GM12878 (cell line): ENCODE measurements around the gene SLC22A23. TPM values are rescaled to one million over a fixed set of nuclear protein-coding genes. Genes with fewer than 3 reads are reported as not detected.

ENCODE experiments used
- ATAC-seq: fragments of 200-7000 bp; cut with Tn5 transposase; 3 replicates; pipeline ENCODE4 v1.9.1; 2020; ENCODE audit warnings: mild to moderate bottlenecking, moderate library complexity
- BruUV-seq: library from RNA; stranded (reverse); fragments of 400-500 nt; replicated peaks from 2 replicates; lab custom pipeline; 2021; lab: Mats Ljungman, UMichigan
- CTCF ChIA-PET: fragments of 300-600 bp; sonication (Branson Sonifier 250); formaldehyde crosslinking; extraction: SDS; loops from one replicate; lab custom pipeline; 2021; ENCODE audit warnings: inconsistent platforms; lab: Yijun Ruan, JAX
- POLR2A ChIA-PET: fragments of 350-600 bp; formaldehyde crosslinking; extraction: SDS; loops from one replicate; lab custom pipeline; 2021; ENCODE audit warnings: inconsistent platforms; lab: Charles Lee
- RAD21 ChIA-PET: fragments of 300-600 bp; sonication (Branson Sonifier 250); formaldehyde crosslinking; loops from one replicate; lab custom pipeline; 2023; ENCODE audit warnings: antibody characterized with exemption; ENCODE audit not compliant: unreplicated experiment; lab: Charles Lee
- SMC1A ChIA-PET: fragments of 300-600 bp; sonication (Branson Sonifier 250); formaldehyde crosslinking; loops from one replicate; lab custom pipeline; 2023; ENCODE audit not compliant: unreplicated experiment, uncharacterized antibody; lab: Charles Lee
- DNase-seq: peaks from one replicate; pipeline ENCODE4 v3.0.0-alpha.2; 2011; ENCODE audit warnings: low read depth, low spot score
- FAIRE-seq: peaks from 3 replicates; lab custom pipeline; 2011; peaks lifted over from hg19 to GRCh38; lab: Jason Lieb, UNC
- H2AFZ ChIP-seq: 2 replicates; pipeline ENCODE4 v1.6.0; 2011; ENCODE audit warnings: low read depth, low read length, control low read depth; ENCODE audit not compliant: control insufficient read depth
- H3K27ac ChIP-seq: 2 replicates; pipeline ENCODE4 v1.5.1; 2011; ENCODE audit warnings: control low read depth; ENCODE audit not compliant: control insufficient read depth, insufficient read depth
- H3K27me3 ChIP-seq, 2 experiments: replicated peaks in 1 of 2; 2 replicates each; pipeline versions ENCODE4 v1.6.0 to v1.6.1; 2011; ENCODE audit warnings: low read length in 1 of 2; ENCODE audit not compliant: control insufficient read depth in 2 of 2, insufficient read depth in 2 of 2
- H3K36me3 ChIP-seq, 2 experiments: 2 replicates each; pipeline ENCODE4 v1.5.1; 2011; ENCODE audit warnings: low read length in 1 of 2; ENCODE audit not compliant: control insufficient read depth in 2 of 2, insufficient read depth in 2 of 2
- H3K4me1 ChIP-seq: 2 replicates; pipeline ENCODE4 v1.6.1; 2011; ENCODE audit warnings: mild to moderate bottlenecking, low read length, moderate library complexity, mixed read lengths; ENCODE audit not compliant: control insufficient read depth, insufficient read depth
- H3K4me2 ChIP-seq: 2 replicates; pipeline ENCODE4 v1.6.0; 2011; ENCODE audit warnings: control low read depth; ENCODE audit not compliant: control insufficient read depth, insufficient read depth
- H3K4me3 ChIP-seq: fragments of 200-600 bp; sonication (generic); 2 replicates; pipeline ENCODE4 v1.5.1; 2016
- H3K79me2 ChIP-seq: 2 replicates; pipeline ENCODE4 v1.6.0; 2011; ENCODE audit warnings: low read length; ENCODE audit not compliant: control insufficient read depth, insufficient read depth
- H3K9ac ChIP-seq: 2 replicates; pipeline ENCODE4 v1.8.0; 2011; ENCODE audit warnings: low read length, control low read depth, mixed read lengths; ENCODE audit not compliant: control insufficient read depth, insufficient read depth
- H3K9me3 ChIP-seq: replicated peaks from 3 replicates; pipeline ENCODE4 v1.5.1; 2011; ENCODE audit warnings: mild to moderate bottlenecking, low read length; ENCODE audit not compliant: control insufficient read depth, insufficient read depth
- H4K20me1 ChIP-seq: 2 replicates; pipeline ENCODE4 v1.6.0; 2011; ENCODE audit not compliant: control insufficient read depth, insufficient read depth
- BACH1 ChIP-seq: fragments of 450-650 bp; IDR thresholded peaks from 2 replicates; pipeline ENCODE4 v1.6.1; 2017; ENCODE audit warnings: mild to moderate bottlenecking, borderline replicate concordance
- CHD2 ChIP-seq: IDR thresholded peaks from 2 replicates; pipeline ENCODE4 v1.6.1; 2011; ENCODE audit warnings: low read depth, low read length, improper control_type of control experiment, borderline replicate concordance
- CREM ChIP-seq: IDR thresholded peaks from 2 replicates; pipeline ENCODE4 v1.6.1; 2014; ENCODE audit warnings: antibody characterized with exemption, low read depth
- ESRRA ChIP-seq: IDR thresholded peaks from 2 replicates; pipeline ENCODE4 v1.6.1; 2012; ENCODE audit warnings: mild to moderate bottlenecking, low read length, improper control_type of control experiment
- GATAD2B ChIP-seq: fragments of 450-650 bp; conservative IDR thresholded peaks from 2 replicates; pipeline ENCODE4 v1.6.1; 2017; ENCODE audit warnings: low read depth, mild to moderate bottlenecking, moderate library complexity
- HDGF ChIP-seq: fragments of 450-650 bp; IDR thresholded peaks from 2 replicates; pipeline ENCODE4 v1.6.1; 2016; ENCODE audit warnings: antibody characterized with exemption
- KLF5 ChIP-seq: fragments of 450-650 bp; IDR thresholded peaks from 2 replicates; pipeline ENCODE4 v1.6.1; 2014; ENCODE audit warnings: mild to moderate bottlenecking; ENCODE audit not compliant: partially characterized antibody
- NR2C2 ChIP-seq: IDR thresholded peaks from 2 replicates; pipeline ENCODE4 v1.6.1; 2011; ENCODE audit warnings: borderline replicate concordance, low read depth; ENCODE audit not compliant: control insufficient read depth, insufficient read length
- NR2F1 ChIP-seq: fragments of 450-650 bp; conservative IDR thresholded peaks from 2 replicates; pipeline ENCODE4 v1.6.1; 2017; ENCODE audit warnings: mild to moderate bottlenecking
- STAT3 ChIP-seq: IDR thresholded peaks from 2 replicates; pipeline ENCODE4 v1.6.1; 2011; ENCODE audit warnings: low read depth, low read length, improper control_type of control experiment
- TCF7 ChIP-seq: IDR thresholded peaks from 2 replicates; pipeline ENCODE4 v1.6.1; 2014; ENCODE audit warnings: antibody characterized with exemption, borderline replicate concordance
- YY1 ChIP-seq: IDR thresholded peaks from 2 replicates; pipeline ENCODE4 v1.6.1; 2011; ENCODE audit warnings: low read depth, mild to moderate bottlenecking, low read length
- ZZZ3 ChIP-seq: IDR thresholded peaks from 2 replicates; pipeline ENCODE4 v1.6.1; 2011; ENCODE audit warnings: low read depth; ENCODE audit not compliant: control insufficient read depth, insufficient read length
- WGBS: methylation state at CpG from one replicate; pipeline ENCODE4 v1.1.6; 2016; ENCODE audit warnings: low lambda C conversion rate; ENCODE audit not compliant: insufficient replicate concordance, insufficient coverage; ENCODE audit errors: missing lambda C conversion rate; 5-methylcytosine and 5-hydroxymethylcytosine counted together
- in situ Hi-C: fragments of 300-500 bp; cut with MboI; formaldehyde crosslinking; loops from 9 replicates; pipeline ENCODE4 v1.14.3; 2018; ENCODE audit warnings: mixed read lengths
- intact Hi-C: fragments of 100-400 bp; cut with micrococcal nuclease; formaldehyde crosslinking; loops from one replicate; pipeline ENCODE4 v1.14.2; 2022; ENCODE audit not compliant: unreplicated experiment
- polyA plus RNA-seq, 11 experiments: library from polyadenylated mRNA; depleted of rRNA in 4 of 11; unstranded in 6 of 11; stranded (reverse) in 5 of 11; fragments of >200 nt; fragmentation: Nextera tagmentation in 4 of 11; fragmentation: Illumina TruSeq in 1 of 11; extraction: Ambion mirVana in 4 of 11; extraction: Trizol in 1 of 11; gene quantifications; 1 replicate in 1 of 11; 2 replicates in 10 of 11; pipeline versions ENCODE4 v1.2.1 to v1.2.3, GENCODE V29; 2011 to 2016; ENCODE audit warnings: inconsistent platforms in 2 of 11, missing spikeins in 2 of 11, low read depth in 1 of 11
- total RNA-seq, 4 experiments: library from RNA; depleted of rRNA in 3 of 4; stranded (reverse); fragments of >200 nt in 3 of 4; fragmentation: Illumina TruSeq in 1 of 4; extraction: Trizol in 1 of 4; gene quantifications; 2 replicates each; pipeline versions ENCODE4 v1.2.1 to v1.2.3, GENCODE V29; 2013 to 2021
- TF ChIP-seq, protein P1 (sequence below): fragments of 450-650 bp; formaldehyde crosslinking; IDR thresholded peaks from 2 replicates; pipeline ENCODE4 v1.5.0; 2022; ENCODE audit warnings: mild to moderate bottlenecking, missing genetic modification characterization

The SLC22A23 gene
- total and polyA plus RNA-seq, 10 of the 15 experiments (the other 5 are each of a cell fraction or from before 2014, with no cell fraction given): 0.20 to 2.4 (median 0.74) TPM

DNA sequence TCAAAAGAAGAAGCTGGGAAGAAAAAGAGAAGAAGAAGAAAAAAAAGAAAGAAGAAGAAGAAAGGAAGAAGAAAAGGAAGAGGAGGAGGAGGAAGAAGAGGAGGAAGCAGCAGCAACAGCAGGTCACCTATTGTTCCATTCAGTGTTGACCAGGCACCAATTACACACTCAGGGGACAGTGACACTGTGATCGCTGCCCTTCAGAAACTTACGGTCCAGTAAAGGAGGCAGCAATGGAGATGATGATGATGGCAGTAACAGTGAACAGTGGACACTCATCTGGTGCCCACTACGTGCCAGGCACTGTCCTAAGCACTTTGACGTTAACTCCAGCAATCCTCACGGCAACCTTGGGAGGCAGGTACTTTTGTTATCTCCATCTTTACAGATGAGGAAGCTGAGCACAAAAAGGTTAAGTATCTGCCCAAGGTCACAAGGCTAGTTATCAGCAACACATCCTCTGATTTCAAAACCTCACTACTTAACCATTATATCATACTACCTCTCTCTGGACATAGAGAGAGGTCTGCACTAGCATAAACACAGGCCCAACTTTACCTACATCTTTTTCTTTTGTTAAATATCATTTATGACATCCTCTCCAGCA lies 83.2 kb downstream of the SLC22A23 start:
- DNase-seq: no peak
- CTCF ChIA-PET: no interaction called here
- WGBS: 32% methylated on average over 5 of the region's 5 CpGs

More for the DNA sequence above, 83.2 kb downstream of the SLC22A23 start:
- FAIRE-seq: no peak
- ChIA-PET POLR2A (interaction anchor here (0.5 to 2.1 kb wide), 3 partner anchors 10 to 47 kb away, joined by 3 to 6 read pairs (median 3); no protein-coding TSS in a partner anchor), SMC1A (interaction anchor here (0.5 to 12.4 kb wide), 4 partner anchors 8 to 546 kb away, joined by 3 to 103 read pairs (median 4); no protein-coding TSS in a partner anchor), RAD21 (interaction anchor here (1.1 kb wide), 2 partner anchors 15 to 30 kb away, joined by 3 read pairs; no protein-coding TSS in a partner anchor)
- no peak overlapping the region for H3K4me2 ChIP-seq
- H3K9ac ChIP-seq: no peak overlapping the region
- ATAC-seq: no peak
- H3K36me3 ChIP-seq: no peaks in the 10 kb centered on the region
- no peak overlapping the region for H3K4me3 ChIP-seq
- no peaks in the 10 kb centered on the region for H3K79me2 ChIP-seq
- intact Hi-C loops: no loop called here
- BruUV-seq: no TSS peak
- no peak for TF ChIP-seq BACH1
- no peak for TF ChIP-seq HDGF
- no peak for TF ChIP-seq GATAD2B
- TF ChIP-seq, protein P1, sequence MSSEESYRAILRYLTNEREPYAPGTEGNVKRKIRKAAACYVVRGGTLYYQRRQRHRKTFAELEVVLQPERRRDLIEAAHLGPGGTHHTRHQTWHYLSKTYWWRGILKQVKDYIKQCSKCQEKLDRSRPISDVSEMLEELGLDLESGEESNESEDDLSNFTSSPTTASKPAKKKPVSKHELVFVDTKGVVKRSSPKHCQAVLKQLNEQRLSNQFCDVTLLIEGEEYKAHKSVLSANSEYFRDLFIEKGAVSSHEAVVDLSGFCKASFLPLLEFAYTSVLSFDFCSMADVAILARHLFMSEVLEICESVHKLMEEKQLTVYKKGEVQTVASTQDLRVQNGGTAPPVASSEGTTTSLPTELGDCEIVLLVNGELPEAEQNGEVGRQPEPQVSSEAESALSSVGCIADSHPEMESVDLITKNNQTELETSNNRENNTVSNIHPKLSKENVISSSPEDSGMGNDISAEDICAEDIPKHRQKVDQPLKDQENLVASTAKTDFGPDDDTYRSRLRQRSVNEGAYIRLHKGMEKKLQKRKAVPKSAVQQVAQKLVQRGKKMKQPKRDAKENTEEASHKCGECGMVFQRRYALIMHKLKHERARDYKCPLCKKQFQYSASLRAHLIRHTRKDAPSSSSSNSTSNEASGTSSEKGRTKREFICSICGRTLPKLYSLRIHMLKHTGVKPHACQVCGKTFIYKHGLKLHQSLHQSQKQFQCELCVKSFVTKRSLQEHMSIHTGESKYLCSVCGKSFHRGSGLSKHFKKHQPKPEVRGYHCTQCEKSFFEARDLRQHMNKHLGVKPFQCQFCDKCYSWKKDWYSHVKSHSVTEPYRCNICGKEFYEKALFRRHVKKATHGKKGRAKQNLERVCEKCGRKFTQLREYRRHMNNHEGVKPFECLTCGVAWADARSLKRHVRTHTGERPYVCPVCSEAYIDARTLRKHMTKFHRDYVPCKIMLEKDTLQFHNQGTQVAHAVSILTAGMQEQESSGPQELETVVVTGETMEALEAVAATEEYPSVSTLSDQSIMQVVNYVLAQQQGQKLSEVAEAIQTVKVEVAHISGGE (CRISPR knock-in tag): no peak
- TF ChIP-seq NR2F1: no peak
- TF ChIP-seq ZZZ3: no peak
- TF ChIP-seq ESRRA: no peak
- TF ChIP-seq CREM: no peak
- no peak for TF ChIP-seq CHD2
- no peak for TF ChIP-seq TCF7
- TF ChIP-seq NR2C2: no peak
- TF ChIP-seq STAT3: no peak
- no peak for TF ChIP-seq KLF5
- no peak for TF ChIP-seq YY1
- H4K20me1 ChIP-seq: no peaks in the 10 kb centered on the region
- H3K9me3 ChIP-seq: no peaks in the 10 kb centered on the region
- in situ Hi-C loops: no loop called here
- H3K27me3 ChIP-seq: no peaks in the 10 kb centered on the region
- H3K4me1 ChIP-seq: no peaks in the 10 kb centered on the region
- H2AFZ ChIP-seq: no peak overlapping the region
- H3K27ac ChIP-seq: no peak overlapping the region
